Suprapubic skin (tissue), 4 donors: ENCODE data around the gene BAIAP2.

Experiments used
- EP300 ChIP-seq: sonication (generic); formaldehyde crosslinking; IDR thresholded peaks from one replicate; pipeline ENCODE4 v1.6.1; 2017; ENCODE audit warnings: antibody characterized with exemption
- POLR2A ChIP-seq, 2 donors: fragments of 450-650 bp; IDR thresholded peaks; one replicate each; pipeline ENCODE4 v1.6.1; 2017; ENCODE audit warnings: antibody characterized with exemption in 2 of 2, mild to moderate bottlenecking in 2 of 2, moderate library complexity in 2 of 2
- POLR2AphosphoS5 ChIP-seq, 3 donors: sonication (generic); formaldehyde crosslinking; IDR thresholded peaks; one replicate each; pipeline ENCODE4 v1.6.1; 2017; ENCODE audit warnings: antibody characterized with exemption in 3 of 3
- TF ChIP-seq, protein P1 (sequence below), 2 donors: fragments of 200-600 bp in 1 of 2; fragments of 450-650 bp in 1 of 2; sonication (generic) in 1 of 2; IDR thresholded peaks; one replicate each; pipeline ENCODE4 v1.5.1; 2016 to 2019; ENCODE audit warnings: antibody characterized with exemption in 2 of 2, mild to moderate bottlenecking in 1 of 2, moderate library complexity in 1 of 2

DNA sequence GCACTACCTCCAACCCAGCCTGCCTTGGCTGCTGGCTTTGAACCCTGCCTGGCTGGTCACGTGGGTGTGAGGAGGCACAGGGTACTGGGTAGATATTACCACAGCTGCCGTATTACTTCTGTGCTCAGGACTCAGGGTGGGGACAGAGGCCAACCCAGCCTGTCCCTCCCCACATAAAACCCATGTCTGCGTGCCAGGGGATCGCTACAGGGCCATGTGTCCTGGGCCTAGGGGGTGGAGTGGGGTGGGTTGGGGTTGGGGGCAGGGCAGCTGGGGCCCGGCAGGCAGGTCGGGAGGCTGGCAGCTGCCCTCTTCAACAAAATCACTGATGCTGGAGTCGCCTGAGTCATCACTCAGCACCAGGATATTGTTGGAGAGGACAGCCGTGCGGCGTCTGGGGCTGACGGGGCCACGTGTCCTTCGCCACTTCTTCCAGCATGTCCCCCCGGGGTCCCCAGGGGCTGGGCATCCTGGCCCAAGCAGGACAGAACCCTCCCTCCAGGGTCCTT is 90.7 kb downstream of the BAIAP2 start:
- TF ChIP-seq, protein P1, sequence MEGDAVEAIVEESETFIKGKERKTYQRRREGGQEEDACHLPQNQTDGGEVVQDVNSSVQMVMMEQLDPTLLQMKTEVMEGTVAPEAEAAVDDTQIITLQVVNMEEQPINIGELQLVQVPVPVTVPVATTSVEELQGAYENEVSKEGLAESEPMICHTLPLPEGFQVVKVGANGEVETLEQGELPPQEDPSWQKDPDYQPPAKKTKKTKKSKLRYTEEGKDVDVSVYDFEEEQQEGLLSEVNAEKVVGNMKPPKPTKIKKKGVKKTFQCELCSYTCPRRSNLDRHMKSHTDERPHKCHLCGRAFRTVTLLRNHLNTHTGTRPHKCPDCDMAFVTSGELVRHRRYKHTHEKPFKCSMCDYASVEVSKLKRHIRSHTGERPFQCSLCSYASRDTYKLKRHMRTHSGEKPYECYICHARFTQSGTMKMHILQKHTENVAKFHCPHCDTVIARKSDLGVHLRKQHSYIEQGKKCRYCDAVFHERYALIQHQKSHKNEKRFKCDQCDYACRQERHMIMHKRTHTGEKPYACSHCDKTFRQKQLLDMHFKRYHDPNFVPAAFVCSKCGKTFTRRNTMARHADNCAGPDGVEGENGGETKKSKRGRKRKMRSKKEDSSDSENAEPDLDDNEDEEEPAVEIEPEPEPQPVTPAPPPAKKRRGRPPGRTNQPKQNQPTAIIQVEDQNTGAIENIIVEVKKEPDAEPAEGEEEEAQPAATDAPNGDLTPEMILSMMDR (IDR thresholded peaks at IDR 0.05): no peak
- TF ChIP-seq POLR2AphosphoS5 (IDR thresholded peaks at IDR 0.05) (no peak), EP300 (no peak), POLR2A (IDR thresholded peaks at IDR 0.05) (no peak)
